GM06990 (cell line): ENCODE results near the gene UTF1.

ENCODE experiments used
- DNase-seq: peaks from one replicate; pipeline ENCODE4 v3.0.0-alpha.2; 2011; ENCODE audit not compliant: insufficient read length; ENCODE audit errors: extremely low read depth
- H3K27me3 ChIP-seq: replicated peaks from 2 replicates; pipeline ENCODE4 v1.6.0; 2011; ENCODE audit warnings: low read length; ENCODE audit not compliant: control insufficient read depth, insufficient read depth
- H3K36me3 ChIP-seq: 2 replicates; pipeline ENCODE4 v1.5.1; 2011; ENCODE audit warnings: low read length; ENCODE audit not compliant: control insufficient read depth, insufficient read depth
- H3K4me3 ChIP-seq: replicated peaks from 2 replicates; pipeline ENCODE4 v1.5.1; 2011; ENCODE audit warnings: low read depth, mild to moderate bottlenecking, control low read depth, low read length
- TF ChIP-seq, protein P1 (sequence below): IDR thresholded peaks from 2 replicates; pipeline ENCODE4 v1.5.1; 2011; ENCODE audit warnings: low read length, control low read depth, mild to moderate bottlenecking, inconsistent platforms; ENCODE audit not compliant: insufficient read depth, poor library complexity, severe bottlenecking

UTF1 gene

DNA sequence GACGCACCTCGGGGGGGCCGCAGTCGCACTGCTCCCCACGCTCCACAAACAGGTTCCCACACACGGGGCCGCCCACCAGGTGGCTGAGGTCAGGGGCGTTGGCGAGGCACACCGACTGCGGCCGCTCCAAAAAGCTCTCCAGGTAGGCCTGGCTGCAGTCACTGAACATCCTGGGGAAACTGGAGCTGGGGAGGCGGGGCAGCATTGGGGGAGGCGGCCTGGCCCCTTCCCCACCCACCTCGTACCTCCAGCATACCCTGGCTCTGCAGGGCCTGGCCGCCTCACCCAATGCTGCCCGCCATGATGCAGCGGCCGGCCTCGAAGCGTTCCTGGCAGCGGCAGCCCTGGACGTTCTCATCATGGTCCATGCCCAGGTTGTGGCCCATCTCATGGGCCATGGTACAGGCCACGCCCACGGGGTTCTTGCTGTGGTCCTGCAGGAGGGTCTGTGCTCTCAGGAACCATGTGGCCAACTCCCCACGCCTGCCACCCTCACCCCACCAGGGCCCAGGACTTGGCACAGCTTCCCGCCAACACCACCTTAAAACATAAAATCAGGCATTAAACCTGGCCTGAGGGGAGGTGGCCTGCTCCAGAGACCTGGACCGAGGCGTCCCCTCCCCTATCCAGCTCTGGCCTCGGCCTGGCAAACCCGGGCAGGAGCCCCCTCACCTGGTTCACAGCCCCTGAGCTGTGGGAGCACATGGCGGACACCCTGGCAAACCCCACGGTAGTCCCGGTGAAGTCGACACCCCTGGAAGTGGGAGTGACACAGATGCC, 41.7 kb downstream of the UTF1 start:
- no peak overlapping the region for H3K4me3 ChIP-seq
- no peaks in the 10 kb centered on the region for H3K27me3 ChIP-seq
- H3K36me3 ChIP-seq, result peaks cover 33% of the 10 kb centered on the region
- TF ChIP-seq, protein P1, sequence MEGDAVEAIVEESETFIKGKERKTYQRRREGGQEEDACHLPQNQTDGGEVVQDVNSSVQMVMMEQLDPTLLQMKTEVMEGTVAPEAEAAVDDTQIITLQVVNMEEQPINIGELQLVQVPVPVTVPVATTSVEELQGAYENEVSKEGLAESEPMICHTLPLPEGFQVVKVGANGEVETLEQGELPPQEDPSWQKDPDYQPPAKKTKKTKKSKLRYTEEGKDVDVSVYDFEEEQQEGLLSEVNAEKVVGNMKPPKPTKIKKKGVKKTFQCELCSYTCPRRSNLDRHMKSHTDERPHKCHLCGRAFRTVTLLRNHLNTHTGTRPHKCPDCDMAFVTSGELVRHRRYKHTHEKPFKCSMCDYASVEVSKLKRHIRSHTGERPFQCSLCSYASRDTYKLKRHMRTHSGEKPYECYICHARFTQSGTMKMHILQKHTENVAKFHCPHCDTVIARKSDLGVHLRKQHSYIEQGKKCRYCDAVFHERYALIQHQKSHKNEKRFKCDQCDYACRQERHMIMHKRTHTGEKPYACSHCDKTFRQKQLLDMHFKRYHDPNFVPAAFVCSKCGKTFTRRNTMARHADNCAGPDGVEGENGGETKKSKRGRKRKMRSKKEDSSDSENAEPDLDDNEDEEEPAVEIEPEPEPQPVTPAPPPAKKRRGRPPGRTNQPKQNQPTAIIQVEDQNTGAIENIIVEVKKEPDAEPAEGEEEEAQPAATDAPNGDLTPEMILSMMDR, result no peak
- DNase-seq, result no peak

DNA sequence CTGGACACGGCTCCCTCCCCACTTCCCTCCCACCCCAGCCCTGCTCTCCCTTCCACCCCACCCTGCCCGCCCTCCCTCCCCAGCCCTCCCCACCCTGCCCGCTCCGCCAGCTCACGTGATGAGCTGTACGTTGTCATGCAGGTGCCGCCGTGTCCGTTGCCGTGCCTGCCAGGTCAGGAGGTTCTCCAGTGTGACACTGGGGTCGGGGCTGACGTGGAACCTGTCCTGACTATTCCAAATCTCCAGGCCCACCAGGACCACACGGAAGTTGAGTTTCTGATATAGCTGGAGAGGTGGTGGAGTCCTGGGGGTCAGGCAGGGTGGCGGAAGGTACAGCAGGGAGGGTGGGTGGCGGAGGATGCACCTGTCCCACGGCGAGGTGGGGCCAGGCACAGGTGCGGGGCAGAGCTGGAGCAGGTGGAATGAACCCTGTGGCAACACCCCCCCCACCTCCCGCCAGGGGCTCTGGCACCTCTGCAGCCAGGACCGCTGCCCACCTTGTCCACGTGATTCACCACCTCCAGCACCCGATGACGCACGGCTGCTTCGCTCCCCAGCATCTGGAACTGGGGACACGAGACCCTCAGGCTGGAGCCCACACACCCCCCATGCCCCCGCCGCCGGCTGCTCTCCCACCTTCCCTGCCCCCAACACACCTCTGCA, 42.4 kb downstream of the UTF1 start:
- H3K4me3 ChIP-seq, result no peak overlapping the region
- DNase-seq, result no peak
- TF ChIP-seq, protein P1, result no peak
- H3K27me3 ChIP-seq, result no peaks in the 10 kb centered on the region
- peaks cover 31% of the 10 kb centered on the region for H3K36me3 ChIP-seq

DNA sequence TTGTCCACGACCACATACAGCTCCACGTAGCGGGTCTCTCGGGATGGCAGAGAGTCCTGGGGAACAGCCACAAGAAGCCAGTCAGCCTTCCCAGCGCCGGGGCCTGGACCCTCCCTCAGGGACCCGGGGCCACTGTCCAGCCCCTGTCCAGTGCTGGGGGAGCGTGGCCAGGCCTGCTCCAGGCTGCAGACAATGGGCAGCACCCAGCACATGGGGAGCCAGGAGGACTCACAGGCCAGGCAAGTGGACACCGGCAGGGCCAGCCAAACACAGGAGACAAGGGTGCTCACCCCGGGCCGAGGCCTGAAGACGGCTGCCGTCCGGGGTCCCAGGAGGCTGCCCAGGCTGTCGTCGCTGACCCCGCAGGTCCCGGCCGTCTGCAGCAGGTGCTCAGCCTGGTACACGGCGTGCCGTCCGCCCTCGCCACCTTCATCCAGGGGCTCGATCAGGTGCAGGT, 43.0 kb downstream of the UTF1 start:
- Histone ChIP-seq H3K36me3 (peaks cover 30% of the 10 kb centered on the region), H3K27me3 (no peaks in the 10 kb centered on the region)
- no peak for DNase-seq

DNA sequence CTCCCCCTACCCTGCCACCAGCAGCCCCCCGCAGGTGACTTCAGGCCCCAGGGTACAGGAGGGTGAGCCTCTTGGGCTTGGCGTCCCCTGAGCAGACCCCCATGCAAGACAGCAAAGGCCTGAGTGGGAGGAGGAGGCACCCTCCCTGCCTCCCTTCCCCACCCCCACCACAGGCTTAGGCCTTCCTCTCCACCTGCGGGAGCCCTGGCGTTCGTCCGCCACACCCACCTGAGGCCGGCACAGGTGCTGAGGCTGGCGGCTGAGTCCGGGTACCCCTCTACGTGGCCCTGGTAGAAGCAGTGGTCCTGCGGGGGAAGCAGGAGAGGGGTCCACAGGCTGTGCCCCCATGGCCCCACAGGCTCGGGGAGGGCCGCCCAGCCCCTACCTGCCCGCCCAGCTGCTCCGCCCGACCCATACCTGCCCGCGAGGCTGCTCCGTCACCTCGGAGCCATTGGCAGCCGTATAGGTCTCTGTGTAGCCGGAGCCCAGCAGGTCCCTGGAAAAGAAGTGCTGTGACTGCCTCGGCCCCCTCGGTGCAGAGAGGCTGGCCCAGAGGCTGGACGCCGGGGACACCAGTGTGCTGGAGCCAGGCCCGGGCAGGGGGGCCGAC, 43.6 kb downstream of the UTF1 start:
- no peak for DNase-seq
- H3K36me3 ChIP-seq, result peaks cover 24% of the 10 kb centered on the region
- TF ChIP-seq, protein P1, result no peak

More for the DNA sequence above, 43.0 kb downstream of the UTF1 start:
- H3K4me3 ChIP-seq, result no peak overlapping the region
- TF ChIP-seq, protein P1, result no peak

DNA sequence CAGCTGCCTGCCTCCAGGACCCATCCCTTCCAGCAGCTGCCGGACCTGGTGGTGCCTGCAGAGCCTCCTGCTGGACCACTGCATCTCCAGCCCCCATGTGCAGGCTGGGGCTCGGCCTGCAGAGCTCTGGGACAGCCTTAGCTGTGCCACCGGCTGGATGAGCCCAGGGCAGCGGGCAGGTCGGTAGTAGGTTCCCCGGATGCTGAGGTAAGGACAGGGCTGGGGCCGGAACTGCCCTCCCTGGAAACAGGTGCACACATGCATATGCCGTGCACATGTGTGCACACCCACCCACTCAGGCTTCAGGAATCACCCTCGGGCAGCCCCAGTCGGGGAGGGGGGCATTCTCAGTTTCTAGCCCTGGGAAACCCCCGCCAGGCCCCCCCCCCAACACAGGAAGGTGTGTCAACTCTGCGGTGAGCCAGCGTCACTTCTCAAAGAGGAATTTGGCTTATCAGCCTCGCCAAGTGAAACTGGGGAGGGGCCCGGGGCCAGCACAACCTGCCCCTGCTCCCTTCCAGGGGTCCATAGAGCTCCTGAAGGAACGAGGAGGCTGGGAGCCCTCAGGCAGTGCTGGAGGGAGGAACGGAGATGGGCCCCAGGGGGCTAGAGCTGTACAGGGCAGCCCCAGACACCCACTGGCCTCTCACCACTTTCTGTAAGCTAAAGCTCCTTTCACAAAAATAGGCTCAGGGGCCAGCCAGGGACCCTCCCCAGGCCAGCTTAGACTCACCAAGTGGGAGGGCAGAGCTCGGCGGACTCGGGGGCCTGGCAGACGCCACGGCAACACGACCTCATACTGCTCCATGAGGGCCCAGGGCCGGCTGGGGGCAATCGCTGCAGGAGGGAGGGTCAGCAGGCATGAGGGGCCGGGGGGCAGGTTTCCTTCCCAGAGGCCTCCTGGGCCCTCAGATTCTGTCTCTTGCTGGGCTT, 45.0 kb downstream of the UTF1 start:
- TF ChIP-seq, protein P1, result peak; percentile 12
- H3K36me3 ChIP-seq, result peaks cover 18% of the 10 kb centered on the region
- DNase-seq, result peak; percentile 83
- H3K4me3 ChIP-seq, result peak overlapping the region; percentile 92
- H3K27me3 ChIP-seq, result no peaks in the 10 kb centered on the region

More for the DNA sequence above, 43.6 kb downstream of the UTF1 start:
- Histone ChIP-seq H3K4me3 (no peak overlapping the region), H3K27me3 (no peaks in the 10 kb centered on the region)
